Measurements from ENCODE around the gene FTCD.

GRCh38 chr21:46184625-46185555, 29.5 kb upstream of the FTCD start:
- TF ChIP-seq, protein P1, sequence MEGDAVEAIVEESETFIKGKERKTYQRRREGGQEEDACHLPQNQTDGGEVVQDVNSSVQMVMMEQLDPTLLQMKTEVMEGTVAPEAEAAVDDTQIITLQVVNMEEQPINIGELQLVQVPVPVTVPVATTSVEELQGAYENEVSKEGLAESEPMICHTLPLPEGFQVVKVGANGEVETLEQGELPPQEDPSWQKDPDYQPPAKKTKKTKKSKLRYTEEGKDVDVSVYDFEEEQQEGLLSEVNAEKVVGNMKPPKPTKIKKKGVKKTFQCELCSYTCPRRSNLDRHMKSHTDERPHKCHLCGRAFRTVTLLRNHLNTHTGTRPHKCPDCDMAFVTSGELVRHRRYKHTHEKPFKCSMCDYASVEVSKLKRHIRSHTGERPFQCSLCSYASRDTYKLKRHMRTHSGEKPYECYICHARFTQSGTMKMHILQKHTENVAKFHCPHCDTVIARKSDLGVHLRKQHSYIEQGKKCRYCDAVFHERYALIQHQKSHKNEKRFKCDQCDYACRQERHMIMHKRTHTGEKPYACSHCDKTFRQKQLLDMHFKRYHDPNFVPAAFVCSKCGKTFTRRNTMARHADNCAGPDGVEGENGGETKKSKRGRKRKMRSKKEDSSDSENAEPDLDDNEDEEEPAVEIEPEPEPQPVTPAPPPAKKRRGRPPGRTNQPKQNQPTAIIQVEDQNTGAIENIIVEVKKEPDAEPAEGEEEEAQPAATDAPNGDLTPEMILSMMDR (IDR thresholded peaks at IDR 0.05): no peak
- TF ChIP-seq POLR2A (IDR thresholded peaks at IDR 0.05): no peak

Measured in uterus (tissue), 2 donors.